GM18868 (cell line): ENCODE results near the gene CCND2.

ENCODE experiments used
- ATAC-seq: cut with Tn5 transposase; IDR thresholded peaks from one replicate; pipeline ENCODE4 v1.9.1; 2021; ENCODE audit warnings: mild to moderate bottlenecking, moderate library complexity; ENCODE audit not compliant: unreplicated experiment

The CCND2 gene

GRCh38 chr12:4289231-4289878 is 15.8 kb downstream of the CCND2 start:
- ATAC-seq = no peak

GRCh38 chr12:4289998-4290790 is 16.6 kb downstream of the CCND2 start:
- no peak for ATAC-seq

GRCh38 chr12:4292341-4293073 is 18.9 kb downstream of the CCND2 start:
- ATAC-seq = no peak

GRCh38 chr12:4293299-4293965 is 19.9 kb downstream of the CCND2 start:
- no peak for ATAC-seq

GRCh38 chr12:4293966-4294505 is 20.5 kb downstream of the CCND2 start:
- ATAC-seq = no peak

GRCh38 chr12:4296751-4297150 is 23.2 kb downstream of the CCND2 start:
- no peak for ATAC-seq

GRCh38 chr12:4297617-4298016 is 24.1 kb downstream of the CCND2 start:
- no peak for ATAC-seq

- no peak for ATAC-seq
Measured at GRCh38 chr12:4300883-4301282, 27.3 kb downstream of the CCND2 start.

- no peak for ATAC-seq
Measured at GRCh38 chr12:4301932-4302501, 28.5 kb downstream of the CCND2 start.

- no peak for ATAC-seq
Measured at GRCh38 chr12:4302881-4303280, 29.3 kb downstream of the CCND2 start.

- ATAC-seq = no peak
Measured at GRCh38 chr12:4303750-4304149, 30.2 kb downstream of the CCND2 start.

- no peak for ATAC-seq
Measured at GRCh38 chr12:4307593-4308333, 34.2 kb downstream of the CCND2 start.

- ATAC-seq = no peak
Measured at GRCh38 chr12:4308334-4308950, 34.9 kb downstream of the CCND2 start.

GRCh38 chr12:4311776-4312175 is 38.2 kb downstream of the CCND2 start:
- no peak for ATAC-seq

GRCh38 chr12:4312251-4312650 is 38.7 kb downstream of the CCND2 start:
- no peak for ATAC-seq

- ATAC-seq = peak; percentile 37
Measured at GRCh38 chr12:4320497-4320852, 46.9 kb downstream of the CCND2 start.

GRCh38 chr12:4320853-4321701 is 47.5 kb downstream of the CCND2 start, which contains the start of gene TIGAR:
TSS of gene TIGAR (plus strand) at chr12:4321213. CDS start at chr12:4321272, 59 bp downstream.
- peak; percentile 95 for ATAC-seq

- ATAC-seq = no peak
Measured at GRCh38 chr12:4322726-4323125, 49.2 kb downstream of the CCND2 start.
